HepG2 (cell line): ENCODE results near the gene CNTN4. TPM values are rescaled to one million over a fixed set of nuclear protein-coding genes. Genes with fewer than 3 reads are reported as not detected.

Source experiments
- ATAC-seq: fragments of 200-7000 bp; cut with Tn5 transposase; 3 replicates; pipeline ENCODE4 v1.9.1; 2020; ENCODE audit warnings: mild to moderate bottlenecking, moderate library complexity
- BruUV-seq: library from RNA; stranded (reverse); fragments of 400-500 nt; replicated peaks from 2 replicates; lab custom pipeline; 2021; lab: Mats Ljungman, UMichigan
- CTCF ChIA-PET: fragments of 300-600 bp; formaldehyde crosslinking; extraction: SDS; loops from one replicate; lab custom pipeline; 2021; ENCODE audit warnings: low total read pairs, inconsistent platforms, low intra/inter-chr PET ratio; lab: Yijun Ruan, JAX
- POLR2A ChIA-PET: fragments of 350-600 bp; sonication (Branson Sonifier 250); formaldehyde crosslinking; loops from one replicate; lab custom pipeline; 2020; ENCODE audit warnings: antibody characterized with exemption, inconsistent platforms; lab: Yijun Ruan, JAX
- DNase-seq: peaks from one replicate; pipeline ENCODE4 v3.0.0-alpha.2; 2015; ENCODE audit warnings: low spot score
- FAIRE-seq: peaks from 3 replicates; lab custom pipeline; 2011; peaks lifted over from hg19 to GRCh38; lab: Jason Lieb, UNC
- H2AFZ ChIP-seq: one replicate; pipeline ENCODE4 v1.6.1; 2011; ENCODE audit warnings: low read length, inconsistent platforms
- H3K27ac ChIP-seq: fragments of 300-600 bp; 3 replicates; pipeline ENCODE4 v1.8.0; 2011; ENCODE audit warnings: mixed run types, mild to moderate bottlenecking, mixed read lengths, low read length, inconsistent platforms; ENCODE audit not compliant: insufficient read depth; ENCODE audit errors: extremely low read length
- H3K27me3 ChIP-seq, 2 experiments: fragments of 200-600 bp in 1 of 2; 2 replicates in 1 of 2; 3 replicates in 1 of 2; pipeline versions ENCODE4 v1.6.0 to v1.8.0; 2011; ENCODE audit warnings: low read length in 2 of 2, mild to moderate bottlenecking in 2 of 2, moderate library complexity in 2 of 2, inconsistent platforms in 1 of 2; ENCODE audit not compliant: insufficient read depth in 2 of 2, control insufficient read depth in 1 of 2
- H3K36me3 ChIP-seq, 2 experiments: fragments of 200-600 bp in 1 of 2; replicated peaks in 1 of 2; 2 replicates in 1 of 2; 3 replicates in 1 of 2; pipeline versions ENCODE4 v1.5.1 to v1.8.0; 2011; ENCODE audit warnings: low read length in 2 of 2, inconsistent platforms in 1 of 2; ENCODE audit not compliant: insufficient read depth in 2 of 2, control insufficient read depth in 1 of 2
- H3K4me1 ChIP-seq: 2 replicates; pipeline ENCODE4 v1.5.1; 2012; ENCODE audit warnings: low read length, inconsistent platforms; ENCODE audit not compliant: insufficient read depth
- H3K4me2 ChIP-seq: 2 replicates; pipeline ENCODE4 v1.6.0; 2011; ENCODE audit warnings: low read depth, low read length, inconsistent platforms
- H3K4me3 ChIP-seq, 3 experiments: fragments of 200-600 bp in 1 of 3; sonication (generic), shearing (Covaris generic) in 1 of 3; replicated peaks in 1 of 3; 2 replicates each; pipeline ENCODE4 v1.5.1; 2011 to 2016; ENCODE audit warnings: low read length in 3 of 3, inconsistent platforms in 2 of 3, low read depth in 2 of 3, mild to moderate bottlenecking in 2 of 3, control low read depth in 1 of 3, mixed read lengths in 1 of 3; ENCODE audit not compliant: insufficient read depth in 1 of 3
- H3K79me2 ChIP-seq: one replicate; pipeline ENCODE4 v1.6.1; 2011; ENCODE audit warnings: low read length, inconsistent platforms; ENCODE audit not compliant: insufficient read depth
- H3K9ac ChIP-seq: 2 replicates; pipeline ENCODE4 v1.6.0; 2011; ENCODE audit warnings: mild to moderate bottlenecking, low read depth, low read length, inconsistent platforms; ENCODE audit not compliant: insufficient read depth
- H3K9me3 ChIP-seq: 2 replicates; pipeline ENCODE4 v1.5.1; 2012; ENCODE audit warnings: mild to moderate bottlenecking, low read length
- H4K20me1 ChIP-seq: 2 replicates; pipeline ENCODE4 v1.6.0; 2011; ENCODE audit warnings: inconsistent platforms, mild to moderate bottlenecking, low read length, moderate library complexity; ENCODE audit not compliant: insufficient read depth
- AKAP8 ChIP-seq: sonication (generic); formaldehyde crosslinking; IDR thresholded peaks from 2 replicates; pipeline ENCODE4 v1.5.1; 2020; ENCODE audit warnings: mild to moderate bottlenecking, missing genetic modification reagents
- ARID3A ChIP-seq: IDR thresholded peaks from 2 replicates; pipeline ENCODE4 v1.6.1; 2012; ENCODE audit warnings: low read depth, low read length, improper control_type of control experiment
- CREB1 ChIP-seq, 2 experiments: fragments of 450-650 bp in 1 of 2; IDR thresholded peaks; 2 replicates each; pipeline ENCODE4 v1.6.1; 2016 to 2017; ENCODE audit warnings: control low read depth in 1 of 2, mild to moderate bottlenecking in 1 of 2, missing compliant biosample characterization in 1 of 2, missing genetic modification characterization in 1 of 2
- EED ChIP-seq: sonication (generic); formaldehyde crosslinking; IDR thresholded peaks from 2 replicates; pipeline ENCODE4 v1.5.0; 2020; ENCODE audit warnings: mild to moderate bottlenecking, missing genetic modification reagents
- EZH2 ChIP-seq: conservative IDR thresholded peaks from 2 replicates; pipeline ENCODE4 v1.6.1; 2012; ENCODE audit warnings: mild to moderate bottlenecking, low read depth, low read length, moderate library complexity
- HNRNPL ChIP-seq: fragments of 200-400 bp; formaldehyde crosslinking; IDR thresholded peaks from 2 replicates; pipeline ENCODE4 v1.6.1; 2017; ENCODE audit warnings: mild to moderate bottlenecking, low read depth, low read length
- MATR3 ChIP-seq: sonication (generic); formaldehyde crosslinking; IDR thresholded peaks from 2 replicates; pipeline ENCODE4 v1.4.0; 2020; ENCODE audit warnings: missing genetic modification reagents
- NBN ChIP-seq: fragments of 450-650 bp; conservative IDR thresholded peaks from 2 replicates; pipeline ENCODE4 v1.6.1; 2017
- NFE2L1 ChIP-seq: sonication (generic); formaldehyde crosslinking; IDR thresholded peaks from 2 replicates; pipeline ENCODE4 v1.4.0; 2020; ENCODE audit warnings: missing genetic modification reagents, mild to moderate bottlenecking, borderline replicate concordance
- SNAPC2 ChIP-seq: sonication (generic); formaldehyde crosslinking; IDR thresholded peaks from 2 replicates; pipeline ENCODE4 v1.8.1; 2022; ENCODE audit warnings: mild to moderate bottlenecking, missing genetic modification reagents
- TCF7 ChIP-seq: sonication (generic); IDR thresholded peaks from 2 replicates; pipeline ENCODE4 v1.6.1; 2016; ENCODE audit warnings: antibody characterized with exemption, low read depth
- YY1 ChIP-seq: IDR thresholded peaks from 2 replicates; pipeline ENCODE4 v1.6.1; 2011; ENCODE audit warnings: low read length, low read depth, moderate library complexity, mild to moderate bottlenecking; ENCODE audit not compliant: insufficient read depth, insufficient replicate concordance
- ZNF101 ChIP-seq: sonication (generic); formaldehyde crosslinking; IDR thresholded peaks from 2 replicates; pipeline ENCODE4 v1.4.0; 2020; ENCODE audit warnings: mild to moderate bottlenecking, low read depth, missing genetic modification reagents, borderline replicate concordance
- ZNF547 ChIP-seq: sonication (generic); formaldehyde crosslinking; IDR thresholded peaks from 2 replicates; pipeline ENCODE4 v1.5.1; 2020; ENCODE audit warnings: mild to moderate bottlenecking, missing genetic modification reagents
- ZNF772 ChIP-seq: sonication (generic); formaldehyde crosslinking; IDR thresholded peaks from 2 replicates; pipeline ENCODE4 v1.5.0; 2020; ENCODE audit warnings: mild to moderate bottlenecking, missing genetic modification reagents
- ZSCAN31 ChIP-seq: sonication (generic); formaldehyde crosslinking; IDR thresholded peaks from 2 replicates; pipeline ENCODE4 v1.5.0; 2020; ENCODE audit warnings: low read depth, mild to moderate bottlenecking, missing genetic modification reagents
- WGBS: methylation state at CpG from one replicate; pipeline ENCODE4 v1.1.6; 2017; ENCODE audit warnings: low lambda C conversion rate; 5-methylcytosine and 5-hydroxymethylcytosine counted together
- in situ Hi-C: cut with HindIII; loops from 2 replicates; pipeline ENCODE4 v1.10.0; 2017; ENCODE audit warnings: low pct_unique_long_range_greater_than_20kb; ENCODE audit not compliant: extremely low pct_ligation_motif_present
- intact Hi-C: fragments of 100-400 bp; cut with micrococcal nuclease; formaldehyde crosslinking; loops from one replicate; pipeline ENCODE4 v1.10.0; 2022; ENCODE audit not compliant: unreplicated experiment
- polyA plus RNA-seq, 8 experiments: library from polyadenylated mRNA; depleted of rRNA in 3 of 8; stranded (reverse) in 7 of 8; unstranded in 1 of 8; fragments of >200 nt; fragmentation: Illumina TruSeq in 4 of 8; extraction: Trizol in 4 of 8; gene quantifications; 2 replicates each; pipeline versions ENCODE4 v1.2.1 to v1.2.3, GENCODE V29; 2011 to 2016; ENCODE audit warnings: low read depth in 4 of 8, missing spikeins in 1 of 8, mixed read lengths in 1 of 8; ENCODE audit not compliant: insufficient read depth in 1 of 8
- total RNA-seq, 5 experiments: library from RNA; depleted of rRNA; stranded (reverse); fragments of >200 nt; fragmentation: Illumina TruSeq; extraction: Trizol; gene quantifications; 2 replicates each; pipeline ENCODE4 v1.2.3, GENCODE V29; 2016; ENCODE audit warnings: low read depth in 1 of 5
- TF ChIP-seq, protein P1 (sequence below), 2 experiments: IDR thresholded peaks; 2 replicates each; pipeline ENCODE4 v1.6.1; 2011 to 2012; ENCODE audit warnings: low read length in 2 of 2, borderline replicate concordance in 1 of 2, low read depth in 1 of 2, mild to moderate bottlenecking in 1 of 2, moderate library complexity in 1 of 2
- TF ChIP-seq, protein P2 (sequence below): sonication (generic); formaldehyde crosslinking; conservative IDR thresholded peaks from 2 replicates; pipeline ENCODE4 v1.8.0; 2022; ENCODE audit warnings: mild to moderate bottlenecking, moderate library complexity, missing genetic modification reagents

The CNTN4 gene
- total and polyA plus RNA-seq, 2 of the 13 experiments (the other 11 are each of a cell fraction or from before 2014, with no cell fraction given) = 0.01 to 0.13 TPM

DNA sequence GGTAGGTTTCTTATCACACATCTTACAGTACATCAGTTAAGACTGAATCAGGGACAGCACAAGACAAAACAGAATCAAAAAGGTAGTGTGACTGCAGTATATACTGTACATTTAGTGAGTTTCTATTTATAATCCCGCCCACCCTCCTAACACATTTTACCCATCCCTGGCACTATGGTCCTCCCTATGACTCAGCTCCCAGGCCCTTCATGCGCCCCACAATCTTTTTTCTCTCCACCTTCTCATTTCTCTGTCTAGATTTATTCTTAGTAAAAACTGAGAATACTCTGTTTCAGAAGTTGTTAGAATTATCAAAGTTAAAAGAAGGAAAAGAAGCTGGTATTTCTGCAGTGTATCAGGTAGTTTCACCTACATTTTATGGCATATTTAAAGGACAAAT, 427.3 kb downstream of the CNTN4 start (continued):
- TF ChIP-seq, protein P1, sequence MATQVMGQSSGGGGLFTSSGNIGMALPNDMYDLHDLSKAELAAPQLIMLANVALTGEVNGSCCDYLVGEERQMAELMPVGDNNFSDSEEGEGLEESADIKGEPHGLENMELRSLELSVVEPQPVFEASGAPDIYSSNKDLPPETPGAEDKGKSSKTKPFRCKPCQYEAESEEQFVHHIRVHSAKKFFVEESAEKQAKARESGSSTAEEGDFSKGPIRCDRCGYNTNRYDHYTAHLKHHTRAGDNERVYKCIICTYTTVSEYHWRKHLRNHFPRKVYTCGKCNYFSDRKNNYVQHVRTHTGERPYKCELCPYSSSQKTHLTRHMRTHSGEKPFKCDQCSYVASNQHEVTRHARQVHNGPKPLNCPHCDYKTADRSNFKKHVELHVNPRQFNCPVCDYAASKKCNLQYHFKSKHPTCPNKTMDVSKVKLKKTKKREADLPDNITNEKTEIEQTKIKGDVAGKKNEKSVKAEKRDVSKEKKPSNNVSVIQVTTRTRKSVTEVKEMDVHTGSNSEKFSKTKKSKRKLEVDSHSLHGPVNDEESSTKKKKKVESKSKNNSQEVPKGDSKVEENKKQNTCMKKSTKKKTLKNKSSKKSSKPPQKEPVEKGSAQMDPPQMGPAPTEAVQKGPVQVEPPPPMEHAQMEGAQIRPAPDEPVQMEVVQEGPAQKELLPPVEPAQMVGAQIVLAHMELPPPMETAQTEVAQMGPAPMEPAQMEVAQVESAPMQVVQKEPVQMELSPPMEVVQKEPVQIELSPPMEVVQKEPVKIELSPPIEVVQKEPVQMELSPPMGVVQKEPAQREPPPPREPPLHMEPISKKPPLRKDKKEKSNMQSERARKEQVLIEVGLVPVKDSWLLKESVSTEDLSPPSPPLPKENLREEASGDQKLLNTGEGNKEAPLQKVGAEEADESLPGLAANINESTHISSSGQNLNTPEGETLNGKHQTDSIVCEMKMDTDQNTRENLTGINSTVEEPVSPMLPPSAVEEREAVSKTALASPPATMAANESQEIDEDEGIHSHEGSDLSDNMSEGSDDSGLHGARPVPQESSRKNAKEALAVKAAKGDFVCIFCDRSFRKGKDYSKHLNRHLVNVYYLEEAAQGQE (IDR thresholded peaks at IDR 0.05; ENCODE audit: borderline replicate concordance in 1 of 2, low read depth in 1 of 2, low read length in 2 of 2) = no peak
- TF ChIP-seq, protein P2, sequence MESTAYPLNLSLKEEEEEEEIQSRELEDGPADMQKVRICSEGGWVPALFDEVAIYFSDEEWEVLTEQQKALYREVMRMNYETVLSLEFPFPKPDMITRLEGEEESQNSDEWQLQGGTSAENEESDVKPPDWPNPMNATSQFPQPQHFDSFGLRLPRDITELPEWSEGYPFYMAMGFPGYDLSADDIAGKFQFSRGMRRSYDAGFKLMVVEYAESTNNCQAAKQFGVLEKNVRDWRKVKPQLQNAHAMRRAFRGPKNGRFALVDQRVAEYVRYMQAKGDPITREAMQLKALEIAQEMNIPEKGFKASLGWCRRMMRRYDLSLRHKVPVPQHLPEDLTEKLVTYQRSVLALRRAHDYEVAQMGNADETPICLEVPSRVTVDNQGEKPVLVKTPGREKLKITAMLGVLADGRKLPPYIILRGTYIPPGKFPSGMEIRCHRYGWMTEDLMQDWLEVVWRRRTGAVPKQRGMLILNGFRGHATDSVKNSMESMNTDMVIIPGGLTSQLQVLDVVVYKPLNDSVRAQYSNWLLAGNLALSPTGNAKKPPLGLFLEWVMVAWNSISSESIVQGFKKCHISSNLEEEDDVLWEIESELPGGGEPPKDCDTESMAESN = no peak
- TF ChIP-seq ZNF547 (CRISPR knock-in tag) (no peak), NBN (no peak), EED (no peak)

DNA sequence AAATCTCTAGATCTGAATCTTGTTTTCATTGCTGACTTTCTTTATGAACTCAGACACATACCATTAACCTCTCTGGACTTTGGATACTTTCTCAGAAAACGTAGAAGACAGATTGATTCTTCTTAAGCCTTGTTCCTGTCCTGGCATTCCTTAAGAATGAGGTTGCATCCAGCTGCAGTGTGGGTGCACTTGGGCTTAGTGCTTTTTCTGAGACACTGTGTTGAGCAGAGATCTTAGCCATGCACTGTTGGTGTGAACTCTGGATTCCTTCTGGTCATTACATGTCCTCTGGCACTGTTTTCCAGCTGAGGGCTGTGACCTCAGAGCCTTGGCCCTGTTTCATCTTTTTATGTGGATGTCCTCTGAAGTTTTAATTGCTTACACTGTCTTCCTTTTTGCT, 428.3 kb downstream of the CNTN4 start:
- ATAC-seq (no peak), FAIRE-seq (no peak)
- BruUV-seq = no TSS peak
- no peak for TF ChIP-seq TCF7
- TF ChIP-seq ARID3A = no peak
- no peak for TF ChIP-seq CREB1 (IDR thresholded peaks at IDR 0.05)
- TF ChIP-seq CREB1 (CRISPR knock-in tag; IDR thresholded peaks at IDR 0.05) = no peak
- TF ChIP-seq YY1 = no peak
- no peak for TF ChIP-seq ZNF772 (CRISPR knock-in tag)
- no peak for TF ChIP-seq AKAP8 (CRISPR knock-in tag)
- no peak for TF ChIP-seq ZSCAN31
- no peak for TF ChIP-seq HNRNPL
- TF ChIP-seq SNAPC2 (CRISPR knock-in tag) = no peak
- no peak for TF ChIP-seq MATR3 (CRISPR knock-in tag)
- no peak for TF ChIP-seq NFE2L1
- TF ChIP-seq EZH2 = no peak
- no peak for TF ChIP-seq ZNF101 (CRISPR knock-in tag)

More for the DNA sequence above, 428.3 kb downstream of the CNTN4 start:
- Histone ChIP-seq H3K9me3 (0 out of 2 replicates have a peak, but pooled peaks cover 4% of the 10 kb centered on the region), H2AFZ (no peak overlapping the region), H3K27me3 (no peaks in the 10 kb centered on the region), H3K27ac (no peak overlapping the region), H3K4me2 (no peak overlapping the region), H3K79me2 (no peaks in the 10 kb centered on the region), H4K20me1 (no peaks in the 10 kb centered on the region), H3K4me3 (no peak overlapping the region), H3K9ac (no peak overlapping the region), H3K4me1 (no peaks in the 10 kb centered on the region), H3K36me3 (no peaks in the 10 kb centered on the region)
- WGBS = 0% methylated on average over 1 of the region's 1 CpG
- intact Hi-C loops (no loop called here), in situ Hi-C loops (no loop called here)
- ChIA-PET CTCF (no interaction called here), POLR2A (no interaction called here)
- DNase-seq = no peak
